Ishikawa (cell line): ENCODE data around the gene SCAPER.
A peak's percentile ranks its signal among the peaks of the same experiment; 100 is the strongest.

Experiments
- CEBPB ChIP-seq: IDR thresholded peaks from 2 replicates; pipeline ENCODE4 v1.6.1; 2012
- CREB1 ChIP-seq: IDR thresholded peaks from 2 replicates; pipeline ENCODE4 v1.6.1; 2012; ENCODE audit warnings: low read depth
- EGR1 ChIP-seq: IDR thresholded peaks from 2 replicates; pipeline ENCODE4 v1.6.1; 2012
- EP300 ChIP-seq: IDR thresholded peaks from 2 replicates; pipeline ENCODE4 v1.6.1; 2012; ENCODE audit warnings: borderline replicate concordance
- FOXM1 ChIP-seq: IDR thresholded peaks from 2 replicates; pipeline ENCODE4 v1.6.1; 2012; ENCODE audit warnings: low read depth, borderline replicate concordance
- MAX ChIP-seq: IDR thresholded peaks from 2 replicates; pipeline ENCODE4 v1.6.1; 2012
- NFIC ChIP-seq: IDR thresholded peaks from 2 replicates; pipeline ENCODE4 v1.6.1; 2012
- RAD21 ChIP-seq: IDR thresholded peaks from 2 replicates; pipeline ENCODE4 v1.6.1; 2012; ENCODE audit warnings: low read depth
- REST ChIP-seq: IDR thresholded peaks from 2 replicates; pipeline ENCODE4 v1.6.1; 2012; ENCODE audit warnings: low read depth, mild to moderate bottlenecking
- TAF1 ChIP-seq: IDR thresholded peaks from 2 replicates; pipeline ENCODE4 v1.6.1; 2012; ENCODE audit warnings: low read depth, mild to moderate bottlenecking
- TCF12 ChIP-seq: IDR thresholded peaks from 2 replicates; pipeline ENCODE4 v1.6.1; 2012; ENCODE audit warnings: low read depth
- TEAD4 ChIP-seq: IDR thresholded peaks from 2 replicates; pipeline ENCODE4 v1.6.1; 2012
- USF1 ChIP-seq: IDR thresholded peaks from 2 replicates; pipeline ENCODE4 v1.6.1; 2012
- YY1 ChIP-seq: IDR thresholded peaks from 2 replicates; pipeline ENCODE4 v1.6.1; 2012; ENCODE audit warnings: low read depth
- ZBTB7A ChIP-seq: IDR thresholded peaks from 2 replicates; pipeline ENCODE4 v1.6.1; 2012; ENCODE audit warnings: low read depth

Gene SCAPER

GRCh38 chr15:76840830-76841460, 64.2 kb downstream of the SCAPER start:
- peak; percentile 52 for TF ChIP-seq TEAD4
- no peak for TF ChIP-seq CREB1
- peak; percentile 69 for TF ChIP-seq RAD21

GRCh38 chr15:76839173-76839572, 66.0 kb downstream of the SCAPER start:
- TF ChIP-seq TEAD4: no peak
- TF ChIP-seq MAX: no peak
- no peak for TF ChIP-seq TCF12
- no peak for TF ChIP-seq EP300

DNA sequence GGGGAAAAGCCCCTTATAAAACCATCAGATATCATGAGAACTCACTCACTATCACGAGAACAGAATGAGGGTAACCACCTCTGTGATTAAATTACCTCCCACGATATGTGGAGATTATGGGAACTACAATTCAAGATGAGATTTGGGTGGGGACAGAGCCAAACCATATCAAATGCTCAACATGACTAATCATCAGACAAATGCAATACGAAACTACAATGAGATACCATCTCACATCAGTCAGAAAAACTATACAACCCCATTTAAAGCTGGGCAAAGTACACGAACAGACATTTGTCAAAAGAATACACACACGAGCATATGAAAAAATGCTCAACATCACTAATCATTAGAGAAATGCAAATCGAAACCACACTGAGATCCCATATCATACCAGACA, 67.7 kb downstream of the SCAPER start:
- TF ChIP-seq YY1: no peak
- no peak for TF ChIP-seq REST
- TF ChIP-seq MAX: no peak
- no peak for TF ChIP-seq CREB1
- TF ChIP-seq CEBPB: no peak
- TF ChIP-seq TCF12: no peak
- no peak for TF ChIP-seq FOXM1
- TF ChIP-seq TAF1: no peak
- TF ChIP-seq USF1: no peak
- no peak for TF ChIP-seq RAD21
- TF ChIP-seq NFIC: no peak
- TF ChIP-seq EGR1: no peak
- TF ChIP-seq TEAD4: no peak
- TF ChIP-seq EP300: no peak
- no peak for TF ChIP-seq ZBTB7A

DNA sequence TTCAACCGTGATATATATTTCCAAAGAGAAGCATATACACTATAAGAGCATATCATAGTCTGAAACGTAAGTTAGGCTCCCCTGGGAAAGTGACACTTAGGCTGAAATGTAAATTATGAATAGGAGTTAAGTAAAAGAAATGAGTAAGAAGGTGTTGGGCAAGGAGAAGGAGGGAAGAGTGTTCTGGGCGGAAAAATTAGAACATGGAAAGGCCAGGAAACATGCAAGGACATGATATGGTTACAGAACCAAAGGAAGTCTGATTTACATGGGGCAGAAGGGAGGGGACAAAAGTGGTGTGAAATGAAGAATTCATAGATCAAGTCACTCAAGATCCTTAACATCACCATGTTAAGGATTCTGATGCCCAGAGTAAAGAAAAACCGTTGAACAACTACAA, 75.2 kb downstream of the SCAPER start:
- TF ChIP-seq RAD21: no peak

DNA sequence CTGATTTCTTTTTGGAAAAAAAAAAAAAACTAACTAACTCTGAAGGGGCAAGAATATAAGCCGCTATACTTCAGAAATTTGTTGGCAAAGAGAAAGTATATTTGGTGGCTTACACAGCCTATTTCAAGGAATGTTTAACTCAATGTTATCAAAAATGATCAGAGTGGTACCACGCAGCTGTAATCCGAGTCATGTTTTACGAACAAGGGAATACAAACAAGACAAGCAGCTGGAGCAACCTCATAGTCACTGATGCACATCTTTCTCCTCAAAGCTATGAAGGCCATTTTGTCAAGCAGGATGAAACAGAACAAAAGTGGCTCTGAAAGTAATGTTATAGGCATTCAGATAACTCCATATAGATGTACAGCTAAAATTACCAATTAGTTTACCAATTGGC, 81.2 kb downstream of the SCAPER start:
- TF ChIP-seq MAX: no peak

DNA sequence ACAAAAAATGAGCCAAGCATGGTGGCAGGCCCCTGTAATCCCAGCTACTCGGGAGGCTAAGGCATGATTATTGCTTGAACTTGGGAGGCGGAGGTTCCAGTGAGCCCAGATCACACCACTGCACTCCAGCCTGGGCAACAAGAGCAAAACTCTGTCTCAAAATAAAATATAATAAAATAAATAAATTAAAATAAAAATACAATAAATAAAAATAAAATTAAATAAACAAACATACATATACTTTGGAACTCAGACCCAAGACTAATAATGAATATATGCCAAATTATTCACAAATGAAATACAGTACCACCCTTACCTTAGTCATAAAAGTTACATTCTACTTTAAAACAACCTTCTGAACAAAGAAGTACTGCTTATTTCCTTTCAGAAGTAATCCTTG, 81.8 kb downstream of the SCAPER start:
- no peak for TF ChIP-seq MAX
- no peak for TF ChIP-seq NFIC
- no peak for TF ChIP-seq CEBPB
- no peak for TF ChIP-seq TEAD4
- no peak for TF ChIP-seq USF1
- no peak for TF ChIP-seq YY1
- no peak for TF ChIP-seq TAF1
- no peak for TF ChIP-seq TCF12
- TF ChIP-seq REST: no peak
- TF ChIP-seq FOXM1: no peak
- TF ChIP-seq ZBTB7A: no peak
- no peak for TF ChIP-seq EGR1
- no peak for TF ChIP-seq RAD21
- no peak for TF ChIP-seq EP300
- no peak for TF ChIP-seq CREB1
